ENCODE measurements around the gene ARMH3. TPM values are rescaled to one million over a fixed set of nuclear protein-coding genes. Genes with fewer than 3 reads are reported as not detected.

Gene ARMH3
- total RNA-seq, 4 donors from 2014 or later: 11.5 to 29.7 (median 19.5) TPM

DNA sequence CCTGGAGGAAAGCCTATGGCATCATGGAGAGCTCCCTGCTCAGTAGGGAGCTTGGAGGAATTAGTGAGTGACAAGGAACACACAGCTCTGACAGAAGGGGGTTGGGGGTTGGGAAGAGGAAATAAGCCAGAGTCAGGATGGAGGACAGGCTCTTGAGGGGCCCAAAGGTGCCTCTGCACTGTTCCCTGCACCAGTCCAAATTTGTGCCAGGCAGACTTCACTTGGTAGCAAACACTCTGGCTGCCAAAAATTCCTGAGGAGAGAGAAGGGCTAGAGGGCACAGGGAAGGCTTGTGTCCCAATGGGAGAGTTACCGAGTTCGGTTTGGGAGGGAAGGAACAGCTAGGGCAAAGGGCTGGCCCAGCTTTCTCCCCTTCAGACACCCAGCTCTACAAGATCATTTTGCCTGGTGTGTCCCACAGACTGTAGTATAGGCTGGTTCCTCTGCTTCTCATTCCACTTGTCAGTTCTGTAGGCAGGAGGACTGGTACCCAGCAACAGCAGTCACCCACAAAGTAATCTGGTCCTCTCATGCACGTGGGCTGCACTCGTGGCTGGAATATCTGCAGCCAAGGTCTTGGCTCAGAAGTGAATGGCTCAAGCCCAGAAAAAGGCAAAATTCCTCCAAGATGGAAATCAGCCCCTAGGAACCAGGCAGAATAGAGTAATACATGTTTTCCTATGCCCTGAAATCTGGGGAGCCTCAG lies 204.4 kb downstream of the ARMH3 start:
- H3K36me3 ChIP-seq: peaks cover 0 to 11% (median 0%) of the 10 kb centered on the region in 4 donors
- in situ Hi-C loops (cut with MboI; ENCODE audit: low pct_ligation_motif_present in 1 of 4, low pct_unique_long_range_greater_than_20kb in 1 of 4, low sequenced_read_pairs in 3 of 4): no loop called here

DNA sequence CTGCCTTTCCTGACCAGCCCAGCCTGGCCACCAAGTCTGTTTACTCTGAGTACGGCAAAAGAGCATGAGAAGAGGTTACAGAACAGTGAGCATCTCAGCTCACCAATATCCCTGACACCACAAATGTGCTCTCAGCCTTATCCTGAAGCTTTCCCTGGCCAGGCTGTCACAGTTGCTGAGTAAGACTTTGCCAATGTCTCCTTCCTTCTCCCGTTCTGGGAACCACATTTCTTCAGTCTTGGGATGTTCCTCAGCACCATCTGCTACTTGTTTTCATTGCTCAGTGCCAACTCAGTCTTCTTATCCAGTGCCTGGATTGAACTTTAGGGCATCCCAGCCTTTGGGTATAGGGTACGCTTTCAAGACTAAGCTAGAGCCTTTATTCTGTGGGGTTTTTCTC lies 205.2 kb downstream of the ARMH3 start:
- no peaks in the 10 kb centered on the region for H3K4me1 ChIP-seq
- H3K4me3 ChIP-seq: no peak overlapping the region
- DNase-seq: no peak
- H3K9me3 ChIP-seq: no peaks in the 10 kb centered on the region
- no peaks in the 10 kb centered on the region for H3K27me3 ChIP-seq
- intact Hi-C loops (cut with DNase I; ENCODE audit: low total_unique reads): no loop called here
- TF ChIP-seq POLR2AphosphoS5 (IDR thresholded peaks at IDR 0.05) (no peak), EP300 (IDR thresholded peaks at IDR 0.05; ENCODE audit: low read depth) (no peak), POLR2A (IDR thresholded peaks at IDR 0.05) (no peak)
- TF ChIP-seq, protein P1, sequence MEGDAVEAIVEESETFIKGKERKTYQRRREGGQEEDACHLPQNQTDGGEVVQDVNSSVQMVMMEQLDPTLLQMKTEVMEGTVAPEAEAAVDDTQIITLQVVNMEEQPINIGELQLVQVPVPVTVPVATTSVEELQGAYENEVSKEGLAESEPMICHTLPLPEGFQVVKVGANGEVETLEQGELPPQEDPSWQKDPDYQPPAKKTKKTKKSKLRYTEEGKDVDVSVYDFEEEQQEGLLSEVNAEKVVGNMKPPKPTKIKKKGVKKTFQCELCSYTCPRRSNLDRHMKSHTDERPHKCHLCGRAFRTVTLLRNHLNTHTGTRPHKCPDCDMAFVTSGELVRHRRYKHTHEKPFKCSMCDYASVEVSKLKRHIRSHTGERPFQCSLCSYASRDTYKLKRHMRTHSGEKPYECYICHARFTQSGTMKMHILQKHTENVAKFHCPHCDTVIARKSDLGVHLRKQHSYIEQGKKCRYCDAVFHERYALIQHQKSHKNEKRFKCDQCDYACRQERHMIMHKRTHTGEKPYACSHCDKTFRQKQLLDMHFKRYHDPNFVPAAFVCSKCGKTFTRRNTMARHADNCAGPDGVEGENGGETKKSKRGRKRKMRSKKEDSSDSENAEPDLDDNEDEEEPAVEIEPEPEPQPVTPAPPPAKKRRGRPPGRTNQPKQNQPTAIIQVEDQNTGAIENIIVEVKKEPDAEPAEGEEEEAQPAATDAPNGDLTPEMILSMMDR (IDR thresholded peaks at IDR 0.05): no peak
- peaks cover 0 to 12% (median 0%) of the 10 kb centered on the region in 4 donors for H3K36me3 ChIP-seq
- in situ Hi-C loops (cut with MboI; ENCODE audit: low pct_ligation_motif_present in 1 of 4, low pct_unique_long_range_greater_than_20kb in 1 of 4, low sequenced_read_pairs in 3 of 4): no loop called here
- 90 to 95% methylated on average over 2 to 3 of the region's 3 CpGs for WGBS, 2 donors (ENCODE audit: low coverage in 1 of 2)
- H3K27ac ChIP-seq: no peak overlapping the region

More for the DNA sequence above, 204.4 kb downstream of the ARMH3 start:
- Histone ChIP-seq H3K4me3 (no peak overlapping the region), H3K27me3 (no peaks in the 10 kb centered on the region), H3K27ac (no peak overlapping the region), H3K4me1 (no peaks in the 10 kb centered on the region), H3K9me3 (no peaks in the 10 kb centered on the region)
- DNase-seq: no peak
- intact Hi-C loops (cut with DNase I; ENCODE audit: low total_unique reads): no loop called here
- TF ChIP-seq, protein P1 (IDR thresholded peaks at IDR 0.05): no peak
- 60 to 91% methylated on average over 1 to 4 of the region's 4 CpGs for WGBS, 2 donors (ENCODE audit: low coverage in 1 of 2)

DNA sequence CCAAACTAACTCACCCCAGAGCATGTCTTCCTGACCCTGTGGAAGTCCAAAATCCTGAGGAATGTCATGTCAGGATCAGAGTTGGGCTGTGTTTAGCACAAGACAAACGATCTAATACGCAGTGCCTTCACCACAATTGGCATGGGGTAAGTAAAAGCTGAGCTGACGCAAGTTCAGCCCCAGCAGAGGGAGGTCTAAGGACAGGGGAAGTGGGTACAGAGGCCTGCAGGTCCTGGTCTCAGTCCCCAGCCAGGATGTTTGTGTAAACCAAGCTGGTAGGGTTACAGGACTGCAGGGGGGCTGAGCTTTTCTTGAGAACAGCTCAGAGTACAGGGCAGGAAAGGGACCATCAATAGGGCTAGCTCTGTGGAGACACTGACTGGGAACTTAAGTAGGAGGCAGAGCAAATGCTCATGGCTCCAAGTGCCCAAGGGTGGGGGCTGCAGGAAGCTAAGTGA lies 207.1 kb downstream of the ARMH3 start:
- Histone ChIP-seq H3K27ac (no peak overlapping the region), H3K9me3 (no peaks in the 10 kb centered on the region), H3K4me1 (peaks cover 0 to 3% (median 0%) of the 10 kb centered on the region in 4 donors), H3K4me3 (no peak overlapping the region), H3K27me3 (no peaks in the 10 kb centered on the region), H3K36me3 (peaks cover 0 to 12% (median 0%) of the 10 kb centered on the region in 4 donors)
- in situ Hi-C loops (cut with MboI; ENCODE audit: low pct_ligation_motif_present in 1 of 4, low pct_unique_long_range_greater_than_20kb in 1 of 4, low sequenced_read_pairs in 3 of 4) (loop anchor here in 3 of 4 donors (10.0 kb wide), 1 partner anchor 166 kb away; no protein-coding TSS in a partner anchor), intact Hi-C loops (cut with DNase I; ENCODE audit: low total_unique reads) (loop anchor here (10.0 kb wide), 1 partner anchor 166 kb away; no protein-coding TSS in a partner anchor)
- DNase-seq: no peak
- 74 to 80% methylated on average over 3 of the region's 3 CpGs for WGBS, 2 donors (ENCODE audit: low coverage in 1 of 2)
- TF ChIP-seq EP300 (IDR thresholded peaks at IDR 0.05; ENCODE audit: low read depth): no peak
- TF ChIP-seq POLR2AphosphoS5 (IDR thresholded peaks at IDR 0.05): no peak
- TF ChIP-seq POLR2A (IDR thresholded peaks at IDR 0.05): no peak
- TF ChIP-seq, protein P1 (IDR thresholded peaks at IDR 0.05): no peak

DNA sequence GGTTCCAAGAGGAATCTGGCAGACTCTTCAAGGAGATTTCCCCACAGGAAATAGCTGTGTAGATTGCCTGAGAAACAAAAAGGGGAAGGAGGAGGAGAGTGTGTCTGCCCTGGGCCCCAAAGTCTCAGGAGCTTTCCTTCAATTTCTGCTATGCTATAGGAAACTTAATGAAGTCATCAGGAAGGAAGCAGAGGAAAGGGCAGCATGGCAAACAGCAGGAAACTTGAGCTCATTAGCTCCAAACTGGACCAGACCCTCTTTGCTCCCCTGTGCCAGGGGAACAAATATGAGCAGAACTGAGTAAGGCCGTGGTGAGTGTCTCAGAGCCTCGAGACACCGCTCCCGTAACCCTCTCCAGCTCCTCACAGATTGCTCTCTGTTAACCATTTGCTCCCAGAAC lies 207.6 kb downstream of the ARMH3 start:
- Histone ChIP-seq H3K4me1 (peaks cover 0 to 7% (median 1%) of the 10 kb centered on the region in 4 donors), H3K27me3 (no peaks in the 10 kb centered on the region), H3K4me3 (no peak overlapping the region), H3K27ac (no peak overlapping the region), H3K9me3 (no peaks in the 10 kb centered on the region), H3K36me3 (peaks cover 0 to 12% (median 0%) of the 10 kb centered on the region in 4 donors)
- intact Hi-C loops (cut with DNase I; ENCODE audit: low total_unique reads) (loop anchor here (10.0 kb wide), 1 partner anchor 166 kb away; no protein-coding TSS in a partner anchor), in situ Hi-C loops (cut with MboI; ENCODE audit: low pct_ligation_motif_present in 1 of 4, low pct_unique_long_range_greater_than_20kb in 1 of 4, low sequenced_read_pairs in 3 of 4) (loop anchor here in 3 of 4 donors (10.0 kb wide), 1 partner anchor 166 kb away; no protein-coding TSS in a partner anchor)
- WGBS, 2 donors (ENCODE audit: low coverage in 1 of 2): 60 to 80% methylated on average over 1 to 4 of the region's 4 CpGs
- no peak for DNase-seq
- TF ChIP-seq, protein P1 (IDR thresholded peaks at IDR 0.05): no peak
- TF ChIP-seq POLR2AphosphoS5 (IDR thresholded peaks at IDR 0.05) (no peak), POLR2A (IDR thresholded peaks at IDR 0.05) (no peak), EP300 (IDR thresholded peaks at IDR 0.05; ENCODE audit: low read depth) (no peak)
